Measurements from ENCODE around the gene SLC19A1.

SLC19A1 gene

DNA sequence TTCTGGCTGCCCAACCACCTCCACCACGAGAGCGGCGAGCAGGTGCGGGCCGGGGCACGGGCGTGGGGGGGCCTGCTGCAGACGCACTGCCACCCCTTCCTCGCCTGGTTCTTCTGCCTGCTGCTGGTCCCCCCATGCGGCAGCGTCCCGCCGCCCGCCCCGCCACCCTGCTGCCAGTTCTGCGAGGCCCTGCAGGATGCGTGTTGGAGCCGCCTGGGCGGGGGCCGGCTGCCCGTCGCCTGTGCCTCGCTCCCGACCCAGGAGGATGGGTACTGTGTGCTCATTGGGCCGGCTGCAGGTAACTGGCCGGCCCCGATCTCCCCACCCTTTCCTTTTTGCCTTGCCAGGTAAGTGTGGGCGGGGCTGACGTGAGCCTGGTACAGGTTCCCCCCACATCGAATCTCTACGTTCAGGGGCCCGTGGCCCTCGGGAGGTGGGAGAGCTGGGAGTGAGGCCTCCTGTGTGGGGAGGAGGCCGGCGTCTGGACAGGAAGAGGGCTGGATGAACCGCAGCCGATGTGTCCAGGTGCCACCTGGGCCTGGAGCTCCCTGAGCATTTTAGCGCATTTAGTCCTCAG lies 85.6 kb downstream of the SLC19A1 start:
- Histone ChIP-seq H3K9me3 (ENCODE audit: low read depth, low read length) (no peaks in the 10 kb centered on the region), H3K9ac (ENCODE audit: insufficient read length) (no peak overlapping the region), H3K27ac (no peak overlapping the region), H3K4me3 (no peak overlapping the region), H3K36me3 (ENCODE audit: insufficient read depth, low read length) (peaks cover 3% of the 10 kb centered on the region; the same call in 1 of the 2 replicates)
- TF ChIP-seq POLR2AphosphoS5 (IDR thresholded peaks at IDR 0.05; ENCODE audit: borderline replicate concordance, low read depth, low read length): no peak
- no peak for TF ChIP-seq EZH2 (IDR thresholded peaks at IDR 0.05)
- TF ChIP-seq FOXP2 (optimal IDR thresholded peaks at IDR 0.05; ENCODE audit: control extremely low read depth, extremely low read length, insufficient read depth): no peak
- DNase-seq (ENCODE audit: low read depth, low spot score): no peak

DNA sequence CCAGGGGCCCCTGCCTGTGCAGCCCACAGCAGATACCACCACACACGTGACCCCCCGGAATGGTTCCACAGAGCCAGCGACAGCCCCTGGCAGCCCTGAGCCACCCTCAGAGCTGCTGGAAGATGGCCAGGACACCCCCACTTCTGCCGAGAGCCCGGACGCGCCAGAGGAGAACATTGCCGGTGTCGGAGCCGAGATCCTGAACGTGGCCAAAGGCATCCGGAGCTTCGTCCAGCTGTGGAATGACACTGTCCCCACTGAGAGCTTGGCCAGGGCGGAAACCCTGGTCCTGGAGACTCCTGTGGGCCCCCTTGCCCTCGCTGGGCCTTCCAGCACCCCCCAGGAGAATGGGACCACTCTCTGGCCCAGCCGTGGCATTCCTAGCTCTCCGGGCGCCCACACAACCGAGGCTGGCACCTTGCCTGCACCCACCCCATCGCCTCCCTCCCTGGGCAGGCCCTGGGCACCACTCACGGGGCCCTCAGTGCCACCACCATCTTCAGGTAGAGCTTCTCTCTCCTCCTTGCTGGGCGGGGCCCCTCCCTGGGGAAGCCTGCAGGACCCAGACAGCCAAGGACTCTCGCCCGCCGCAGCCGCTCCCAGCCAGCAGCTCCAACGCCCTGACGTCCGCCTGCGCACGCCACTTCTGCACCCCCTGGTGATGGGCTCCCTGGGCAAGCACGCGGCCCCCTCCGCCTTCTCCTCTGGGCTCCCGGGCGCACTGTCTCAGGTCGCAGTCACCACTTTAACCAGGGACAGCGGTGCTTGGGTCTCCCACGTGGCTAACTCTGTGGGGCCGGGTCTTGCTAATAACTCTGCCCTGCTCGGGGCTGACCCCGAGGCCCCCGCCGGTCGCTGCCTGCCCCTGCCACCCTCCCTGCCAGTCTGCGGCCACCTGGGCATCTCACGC lies 86.3 kb downstream of the SLC19A1 start:
- 0 out of 2 replicates have a peak, but pooled peaks cover under 1% of the 10 kb centered on the region for H3K36me3 ChIP-seq (ENCODE audit: insufficient read depth, low read length)
- no peak overlapping the region for H3K9ac ChIP-seq (ENCODE audit: insufficient read length)
- DNase-seq (ENCODE audit: low read depth, low spot score): no peak
- no peak overlapping the region for H3K4me3 ChIP-seq
- no peaks in the 10 kb centered on the region for H3K9me3 ChIP-seq (ENCODE audit: low read depth, low read length)
- no peak overlapping the region for H3K27ac ChIP-seq
- TF ChIP-seq EZH2 (IDR thresholded peaks at IDR 0.05) (no peak), FOXP2 (optimal IDR thresholded peaks at IDR 0.05; ENCODE audit: control extremely low read depth, extremely low read length, insufficient read depth) (no peak), POLR2AphosphoS5 (IDR thresholded peaks at IDR 0.05; ENCODE audit: borderline replicate concordance, low read depth, low read length) (no peak)

DNA sequence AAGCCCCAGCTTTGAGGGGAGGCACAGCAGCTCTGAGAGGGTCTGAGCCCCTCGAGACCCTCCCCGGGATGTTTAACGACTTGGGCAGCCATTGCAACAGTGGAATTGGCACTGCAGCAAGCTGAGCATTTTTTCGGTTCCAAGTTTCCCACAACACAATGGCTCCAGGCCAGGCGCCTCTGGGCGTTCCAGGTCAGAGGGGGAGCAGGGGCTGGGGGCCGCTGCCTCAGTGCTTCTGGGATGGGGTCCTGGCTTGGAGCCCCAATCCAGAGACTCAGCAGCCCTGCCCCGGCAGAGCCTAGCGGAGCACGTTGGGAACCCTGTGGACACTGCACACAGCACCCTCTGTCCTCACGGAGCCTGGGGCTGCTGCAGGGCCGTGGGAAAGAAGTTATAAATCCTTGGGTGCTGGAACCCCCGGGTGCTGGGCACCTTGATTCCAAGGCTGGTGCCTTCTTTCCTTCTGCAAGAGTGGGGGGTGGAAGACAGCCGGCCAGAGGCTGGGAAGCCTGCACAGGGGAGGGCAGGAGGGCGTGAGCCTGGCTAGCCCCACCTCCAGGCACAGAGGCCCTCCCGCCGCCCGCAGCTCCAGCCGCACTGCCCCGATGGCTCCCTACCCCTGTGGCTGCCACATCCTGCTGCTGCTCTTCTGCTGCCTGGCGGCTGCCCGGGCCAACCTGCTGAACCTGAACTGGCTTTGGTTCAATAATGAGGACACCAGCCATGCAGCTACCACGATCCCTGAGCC lies 87.1 kb downstream of the SLC19A1 start:
- Histone ChIP-seq H3K36me3 (ENCODE audit: insufficient read depth, low read length) (no peaks in the 10 kb centered on the region), H3K9ac (ENCODE audit: insufficient read length) (no peak overlapping the region), H3K27ac (no peak overlapping the region), H3K4me3 (no peak overlapping the region), H3K9me3 (ENCODE audit: low read depth, low read length) (no peaks in the 10 kb centered on the region)
- no peak for DNase-seq (ENCODE audit: low read depth, low spot score)
- TF ChIP-seq EZH2 (IDR thresholded peaks at IDR 0.05): no peak
- no peak for TF ChIP-seq POLR2AphosphoS5 (IDR thresholded peaks at IDR 0.05; ENCODE audit: borderline replicate concordance, low read depth, low read length)
- no peak for TF ChIP-seq FOXP2 (optimal IDR thresholded peaks at IDR 0.05; ENCODE audit: control extremely low read depth, extremely low read length, insufficient read depth)

DNA sequence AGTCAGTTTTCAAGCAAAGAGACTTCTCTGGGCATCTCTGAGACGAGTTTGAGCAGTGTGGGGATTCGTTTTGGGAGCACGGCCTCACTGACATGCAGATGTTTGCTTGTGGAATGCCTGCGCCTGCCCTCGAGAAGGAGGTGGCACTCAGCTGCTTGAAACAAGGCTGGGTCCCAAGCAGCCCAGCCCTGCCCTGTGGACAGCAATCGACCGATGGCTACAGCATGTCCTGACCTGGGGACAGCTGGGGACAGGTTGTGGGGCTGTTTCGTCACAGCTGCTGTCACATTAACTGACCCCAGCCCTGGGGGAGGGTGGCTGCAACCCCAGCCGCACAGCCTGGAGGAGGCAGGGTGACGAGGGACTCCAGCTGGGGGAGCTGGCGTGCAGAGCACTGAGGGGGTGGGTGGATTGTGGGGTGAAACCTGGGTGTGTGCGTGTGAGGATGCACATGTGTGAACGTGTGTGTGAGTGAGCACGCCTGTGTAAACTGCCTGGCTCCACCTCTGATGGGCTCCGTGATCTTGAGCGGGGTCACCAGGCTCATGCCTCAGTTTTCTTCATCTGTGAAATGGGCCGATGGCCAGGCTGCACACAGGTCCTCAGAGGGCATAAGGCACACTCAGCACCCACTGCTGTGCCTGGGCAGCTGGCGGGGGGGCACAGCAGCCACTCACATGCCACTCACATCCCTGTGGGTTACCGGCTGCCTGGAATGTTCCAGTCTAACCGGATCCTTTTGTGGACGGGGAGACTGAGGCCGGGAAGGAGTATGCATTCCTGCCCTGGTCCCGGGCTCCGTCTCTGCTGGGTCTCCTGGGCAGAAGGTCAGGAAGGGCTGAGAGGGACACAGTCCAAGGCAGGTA lies 87.9 kb downstream of the SLC19A1 start:
- Histone ChIP-seq H3K9ac (ENCODE audit: insufficient read length) (no peak overlapping the region), H3K9me3 (ENCODE audit: low read depth, low read length) (no peaks in the 10 kb centered on the region), H3K4me3 (no peak overlapping the region), H3K36me3 (ENCODE audit: insufficient read depth, low read length) (no peaks in the 10 kb centered on the region), H3K27ac (no peak overlapping the region)
- TF ChIP-seq POLR2AphosphoS5 (IDR thresholded peaks at IDR 0.05; ENCODE audit: borderline replicate concordance, low read depth, low read length): no peak
- no peak for TF ChIP-seq EZH2 (IDR thresholded peaks at IDR 0.05)
- no peak for TF ChIP-seq FOXP2 (optimal IDR thresholded peaks at IDR 0.05; ENCODE audit: control extremely low read depth, extremely low read length, insufficient read depth)
- DNase-seq (ENCODE audit: low read depth, low spot score): no peak

DNA sequence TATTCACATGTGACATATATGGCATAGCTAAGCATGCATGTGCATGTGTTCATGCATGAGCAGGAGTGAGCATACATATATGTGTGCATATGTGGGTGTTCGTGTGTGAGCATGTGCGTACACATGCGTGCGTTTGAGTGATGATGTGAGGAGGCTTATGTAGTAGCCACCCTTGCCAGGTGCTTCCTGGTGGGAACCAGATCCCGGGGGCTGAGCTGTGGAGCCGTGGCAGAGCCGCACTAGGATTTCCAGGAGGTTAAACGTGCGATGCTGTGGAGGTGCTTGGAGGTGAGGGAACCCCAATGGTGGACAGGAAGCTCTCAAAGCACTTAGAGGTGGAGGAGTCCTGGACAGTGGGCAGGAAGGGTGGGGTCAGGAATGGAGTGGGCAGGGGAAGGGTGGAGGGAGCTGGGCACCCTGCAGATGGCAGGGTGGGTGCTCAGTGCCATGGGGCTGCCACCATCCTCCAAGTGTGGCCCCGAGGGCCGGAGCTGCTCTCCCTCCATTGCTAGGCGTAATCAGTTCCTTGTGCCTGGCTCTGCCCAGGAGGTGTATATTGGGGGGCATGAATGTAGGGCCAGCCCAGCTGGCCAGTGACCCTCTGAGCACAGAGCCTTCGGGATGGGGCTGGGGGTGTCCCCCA lies 88.8 kb downstream of the SLC19A1 start:
- H3K4me3 ChIP-seq: no peak overlapping the region
- no peak for DNase-seq (ENCODE audit: low read depth, low spot score)
- TF ChIP-seq POLR2AphosphoS5 (IDR thresholded peaks at IDR 0.05; ENCODE audit: borderline replicate concordance, low read depth, low read length) (no peak), EZH2 (IDR thresholded peaks at IDR 0.05) (no peak), FOXP2 (optimal IDR thresholded peaks at IDR 0.05; ENCODE audit: control extremely low read depth, extremely low read length, insufficient read depth) (no peak)
- no peaks in the 10 kb centered on the region for H3K36me3 ChIP-seq (ENCODE audit: insufficient read depth, low read length)
- H3K9ac ChIP-seq (ENCODE audit: insufficient read length): no peak overlapping the region
- H3K9me3 ChIP-seq (ENCODE audit: low read depth, low read length): no peaks in the 10 kb centered on the region
- H3K27ac ChIP-seq: no peak overlapping the region

DNA sequence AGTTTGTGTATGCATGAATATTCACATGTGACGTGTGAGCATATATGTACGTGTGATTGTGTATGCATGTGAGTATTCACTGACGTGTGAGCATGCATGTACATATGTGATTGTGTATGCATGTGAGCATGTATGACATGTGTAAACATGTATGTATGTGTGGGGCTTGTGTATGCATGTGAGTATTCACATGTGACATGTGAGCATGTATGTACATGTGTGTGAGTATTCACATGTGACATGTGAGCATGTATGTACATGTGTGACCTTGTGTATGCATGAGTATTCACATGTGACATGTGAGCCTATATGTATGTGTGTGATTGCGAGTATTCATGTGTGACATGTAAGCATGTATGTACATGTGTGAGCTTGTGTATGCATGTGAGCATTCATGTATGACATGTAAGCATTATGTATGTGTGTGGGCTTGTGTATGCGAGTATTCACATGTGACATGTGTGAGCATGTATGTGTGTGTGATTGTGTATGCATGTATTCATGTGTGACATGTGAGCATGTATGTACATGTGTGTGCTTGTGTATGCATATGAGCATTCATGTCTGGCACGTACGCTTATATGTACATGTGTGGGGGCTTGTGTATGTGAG lies 89.4 kb downstream of the SLC19A1 start:
- H3K27ac ChIP-seq: no peak overlapping the region
- TF ChIP-seq EZH2 (IDR thresholded peaks at IDR 0.05) (no peak), FOXP2 (optimal IDR thresholded peaks at IDR 0.05; ENCODE audit: control extremely low read depth, extremely low read length, insufficient read depth) (no peak), POLR2AphosphoS5 (IDR thresholded peaks at IDR 0.05; ENCODE audit: borderline replicate concordance, low read depth, low read length) (no peak)
- H3K36me3 ChIP-seq (ENCODE audit: insufficient read depth, low read length): no peaks in the 10 kb centered on the region
- DNase-seq (ENCODE audit: low read depth, low spot score): no peak
- H3K9ac ChIP-seq (ENCODE audit: insufficient read length): no peak overlapping the region
- no peak overlapping the region for H3K4me3 ChIP-seq
- H3K9me3 ChIP-seq (ENCODE audit: low read depth, low read length): no peaks in the 10 kb centered on the region

DNA sequence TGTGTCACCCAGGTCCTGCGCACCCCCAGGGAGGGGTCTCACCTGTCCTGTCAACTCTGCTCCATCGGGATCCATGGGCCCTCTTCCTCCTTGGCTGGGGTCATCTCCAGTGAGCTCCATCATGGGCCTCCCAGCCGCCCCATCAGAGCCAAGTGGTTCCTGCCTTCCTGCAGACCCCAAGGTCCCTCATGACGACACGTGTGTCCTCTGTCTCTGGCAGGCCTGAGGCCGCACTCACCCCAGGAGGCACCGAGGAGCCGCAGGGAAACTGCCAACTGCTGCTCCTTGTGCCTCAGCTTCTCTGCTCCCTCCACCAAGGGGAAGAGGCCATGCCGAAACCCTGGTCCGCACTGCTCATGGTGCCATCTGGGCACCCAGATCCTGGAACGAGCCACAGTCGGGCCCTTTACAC lies 90.5 kb downstream of the SLC19A1 start:
- Histone ChIP-seq H3K36me3 (ENCODE audit: insufficient read depth, low read length) (no peaks in the 10 kb centered on the region), H3K27ac (no peak overlapping the region), H3K9me3 (ENCODE audit: low read depth, low read length) (no peaks in the 10 kb centered on the region), H3K9ac (ENCODE audit: insufficient read length) (no peak overlapping the region), H3K4me3 (no peak overlapping the region)
- no peak for DNase-seq (ENCODE audit: low read depth, low spot score)
- no peak for TF ChIP-seq POLR2AphosphoS5 (IDR thresholded peaks at IDR 0.05; ENCODE audit: borderline replicate concordance, low read depth, low read length)
- no peak for TF ChIP-seq EZH2 (IDR thresholded peaks at IDR 0.05)
- no peak for TF ChIP-seq FOXP2 (optimal IDR thresholded peaks at IDR 0.05; ENCODE audit: control extremely low read depth, extremely low read length, insufficient read depth)

All from SK-N-MC (cell line).